Memory B cell (primary cell): ENCODE data around the gene DIABLO.

ENCODE experiments used
- ATAC-seq: fragments of 150-1000 bp; cut with Tn5 transposase; 2 replicates; pipeline ENCODE4 v1.10.0; 2021; ENCODE audit warnings: low read depth, mild to moderate bottlenecking, moderate library complexity
- DNase-seq, 2 donors: peaks; one replicate each; pipeline ENCODE4 v3.0.0; 2022; ENCODE audit warnings: low spot score in 2 of 2
- H3K27ac Mint-ChIP-seq: one replicate; pipeline ENCODE4 v1.8.0; 2022; ENCODE audit warnings: mild to moderate bottlenecking, moderate library complexity, mixed read lengths
- H3K27me3 Mint-ChIP-seq: one replicate; pipeline ENCODE4 v1.8.0; 2022; ENCODE audit warnings: mixed read lengths
- H3K36me3 Mint-ChIP-seq: one replicate; pipeline ENCODE4 v1.8.0; 2022; ENCODE audit warnings: mild to moderate bottlenecking, mixed read lengths
- H3K4me1 Mint-ChIP-seq: one replicate; pipeline ENCODE4 v1.8.0; 2022; ENCODE audit warnings: mixed read lengths
- H3K4me3 Mint-ChIP-seq: one replicate; pipeline ENCODE4 v1.8.0; 2022; ENCODE audit warnings: mild to moderate bottlenecking, moderate library complexity, mixed read lengths
- H3K9me3 Mint-ChIP-seq: one replicate; pipeline ENCODE4 v1.8.0; 2022; ENCODE audit warnings: mixed read lengths

DIABLO gene

GRCh38 chr12:122235741-122236140 lies 9.9 kb upstream of the DIABLO start:
- no peak for ATAC-seq
- no peaks in the 10 kb centered on the region for H3K9me3 Mint-ChIP-seq
- H3K27me3 Mint-ChIP-seq: no peaks in the 10 kb centered on the region
- H3K4me3 Mint-ChIP-seq: no peak overlapping the region
- H3K27ac Mint-ChIP-seq: no peak overlapping the region
- no peak for DNase-seq
- no peaks in the 10 kb centered on the region for H3K4me1 Mint-ChIP-seq
- H3K36me3 Mint-ChIP-seq: peaks cover 20% of the 10 kb centered on the region

GRCh38 chr12:122232691-122233090 lies 6.8 kb upstream of the DIABLO start:
- no peaks in the 10 kb centered on the region for H3K4me1 Mint-ChIP-seq
- DNase-seq: no peak
- peaks cover 17% of the 10 kb centered on the region for H3K36me3 Mint-ChIP-seq
- no peak for ATAC-seq
- H3K27ac Mint-ChIP-seq: no peak overlapping the region
- H3K27me3 Mint-ChIP-seq: no peaks in the 10 kb centered on the region
- no peaks in the 10 kb centered on the region for H3K9me3 Mint-ChIP-seq
- no peak overlapping the region for H3K4me3 Mint-ChIP-seq

GRCh38 chr12:122230798-122231197 lies 4.9 kb upstream of the DIABLO start:
- Mint-ChIP-seq H3K4me1 (no peaks in the 10 kb centered on the region), H3K4me3 (no peak overlapping the region), H3K9me3 (no peaks in the 10 kb centered on the region), H3K27ac (no peak overlapping the region), H3K36me3 (peaks cover 14% of the 10 kb centered on the region), H3K27me3 (no peaks in the 10 kb centered on the region)
- no peak for DNase-seq
- ATAC-seq: no peak

GRCh38 chr12:122228092-122228491 lies 2.2 kb upstream of the DIABLO start:
- ATAC-seq (no peak), DNase-seq (no peak)
- H3K27me3 Mint-ChIP-seq: no peaks in the 10 kb centered on the region
- H3K4me1 Mint-ChIP-seq: peaks cover 8% of the 10 kb centered on the region
- no peak overlapping the region for H3K27ac Mint-ChIP-seq
- no peaks in the 10 kb centered on the region for H3K9me3 Mint-ChIP-seq
- peaks cover 10% of the 10 kb centered on the region for H3K36me3 Mint-ChIP-seq
- peak overlapping the region; percentile 11 for H3K4me3 Mint-ChIP-seq

GRCh38 chr12:122227341-122227740 lies 1.5 kb upstream of the DIABLO start:
- ATAC-seq: no peak
- DNase-seq: no peak
- no peaks in the 10 kb centered on the region for H3K9me3 Mint-ChIP-seq
- H3K4me1 Mint-ChIP-seq: peaks cover 8% of the 10 kb centered on the region
- H3K27ac Mint-ChIP-seq: no peak overlapping the region
- no peaks in the 10 kb centered on the region for H3K27me3 Mint-ChIP-seq
- H3K36me3 Mint-ChIP-seq: peaks cover 7% of the 10 kb centered on the region
- H3K4me3 Mint-ChIP-seq: peak overlapping the region; percentile 66

GRCh38 chr12:122226366-122227125 lies 694 bp upstream of the DIABLO start:
- Mint-ChIP-seq H3K36me3 (peaks cover 10% of the 10 kb centered on the region), H3K4me3 (peak overlapping the region; percentile 95), H3K27ac (no peak overlapping the region), H3K27me3 (no peaks in the 10 kb centered on the region), H3K4me1 (peaks cover 8% of the 10 kb centered on the region), H3K9me3 (no peaks in the 10 kb centered on the region)
- DNase-seq (peak in 1 of 2 donors; percentile 22), ATAC-seq (no peak)

- Mint-ChIP-seq H3K27ac (no peak overlapping the region), H3K27me3 (no peaks in the 10 kb centered on the region), H3K4me1 (peaks cover 3% of the 10 kb centered on the region), H3K9me3 (no peaks in the 10 kb centered on the region), H3K4me3 (no peak overlapping the region), H3K36me3 (peaks cover 30% of the 10 kb centered on the region)
- DNase-seq (no peak), ATAC-seq (no peak)
These were observed 9.4 kb downstream of the DIABLO start for GRCh38 chr12:122216445-122216844.

GRCh38 chr12:122215771-122216170 lies 10.1 kb downstream of the DIABLO start:
- no peak for ATAC-seq

GRCh38 chr12:122208073-122208820 lies 17.6 kb downstream of the DIABLO start:
- Mint-ChIP-seq H3K9me3 (no peaks in the 10 kb centered on the region), H3K4me3 (no peak overlapping the region), H3K27me3 (peaks cover 4% of the 10 kb centered on the region), H3K27ac (no peak overlapping the region), H3K36me3 (peaks cover 19% of the 10 kb centered on the region), H3K4me1 (peaks cover 4% of the 10 kb centered on the region)
- DNase-seq: no peak
- no peak for ATAC-seq

More at GRCh38 chr12:122215771-122216170, 10.1 kb downstream of the DIABLO start:
- Mint-ChIP-seq H3K4me3 (no peak overlapping the region), H3K27ac (no peak overlapping the region), H3K9me3 (no peaks in the 10 kb centered on the region), H3K36me3 (peaks cover 26% of the 10 kb centered on the region), H3K27me3 (no peaks in the 10 kb centered on the region), H3K4me1 (peaks cover 3% of the 10 kb centered on the region)
- no peak for DNase-seq

- no peak for ATAC-seq
- peaks cover 19% of the 10 kb centered on the region for H3K36me3 Mint-ChIP-seq
- H3K4me3 Mint-ChIP-seq: no peak overlapping the region
- H3K27me3 Mint-ChIP-seq: peaks cover 4% of the 10 kb centered on the region
- no peaks in the 10 kb centered on the region for H3K9me3 Mint-ChIP-seq
- DNase-seq: no peak
- peaks cover 7% of the 10 kb centered on the region for H3K4me1 Mint-ChIP-seq
- H3K27ac Mint-ChIP-seq: no peak overlapping the region
These were observed 18.5 kb downstream of the DIABLO start for GRCh38 chr12:122207391-122207790.

- peaks cover 7% of the 10 kb centered on the region for H3K4me1 Mint-ChIP-seq
- DNase-seq (no peak), ATAC-seq (no peak)
- no peak overlapping the region for H3K27ac Mint-ChIP-seq
- peaks cover 4% of the 10 kb centered on the region for H3K27me3 Mint-ChIP-seq
- H3K36me3 Mint-ChIP-seq: peaks cover 15% of the 10 kb centered on the region
- H3K9me3 Mint-ChIP-seq: no peaks in the 10 kb centered on the region
- H3K4me3 Mint-ChIP-seq: no peak overlapping the region
These were observed 18.9 kb downstream of the DIABLO start for GRCh38 chr12:122206976-122207375.

GRCh38 chr12:122206111-122206881 lies 19.6 kb downstream of the DIABLO start:
- peaks cover 15% of the 10 kb centered on the region for H3K36me3 Mint-ChIP-seq
- H3K4me1 Mint-ChIP-seq: peaks cover 7% of the 10 kb centered on the region
- H3K27me3 Mint-ChIP-seq: peaks cover 4% of the 10 kb centered on the region
- no peak for DNase-seq
- no peak overlapping the region for H3K4me3 Mint-ChIP-seq
- ATAC-seq: no peak
- peak overlapping the region; percentile 14 for H3K27ac Mint-ChIP-seq
- H3K9me3 Mint-ChIP-seq: no peaks in the 10 kb centered on the region

- Mint-ChIP-seq H3K36me3 (peaks cover 15% of the 10 kb centered on the region), H3K27ac (no peak overlapping the region)
- DNase-seq: no peak
These were observed 20.6 kb downstream of the DIABLO start for GRCh38 chr12:122205053-122205925.

More at GRCh38 chr12:122205053-122205925, 20.6 kb downstream of the DIABLO start:
- peaks cover 7% of the 10 kb centered on the region for H3K4me1 Mint-ChIP-seq
- ATAC-seq: no peak
- H3K27me3 Mint-ChIP-seq: peaks cover 6% of the 10 kb centered on the region
- H3K9me3 Mint-ChIP-seq: no peaks in the 10 kb centered on the region
- H3K4me3 Mint-ChIP-seq: peak overlapping the region; percentile 52
